Ascending aorta (tissue), 2 donors: ENCODE data around the gene GNG13. TPM values are rescaled to one million over a fixed set of nuclear protein-coding genes. Genes with fewer than 3 reads are reported as not detected.

Experiments
- DNase-seq, 2 donors: peaks; one replicate each; pipeline ENCODE4 v3.0.0-alpha.2; 2019; ENCODE audit warnings: low spot score in 2 of 2
- H3K27ac ChIP-seq, 2 donors: fragments of 200-600 bp; sonication (generic); one replicate each; pipeline ENCODE4 v1.5.1; 2016 to 2017; ENCODE audit warnings: mild to moderate bottlenecking in 1 of 2
- H3K27me3 ChIP-seq: fragments of 200-600 bp; sonication (generic); one replicate; pipeline ENCODE4 v1.5.1; 2017
- H3K36me3 ChIP-seq, 2 donors: fragments of 200-600 bp; sonication (generic); one replicate each; pipeline ENCODE4 v1.5.1; 2016
- H3K4me1 ChIP-seq, 2 donors: fragments of 200-600 bp; sonication (generic); one replicate each; pipeline ENCODE4 v1.5.1; 2016 to 2017; ENCODE audit warnings: mild to moderate bottlenecking in 1 of 2
- H3K4me3 ChIP-seq, 2 donors: fragments of 200-600 bp; sonication (generic); one replicate each; pipeline ENCODE4 v1.5.1; 2016 to 2017; ENCODE audit warnings: mild to moderate bottlenecking in 1 of 2
- H3K9me3 ChIP-seq, 2 donors: fragments of 200-600 bp; sonication (generic); one replicate each; pipeline ENCODE4 v1.5.1; 2016
- intact Hi-C: fragments of 100-400 bp; cut with DNase I; formaldehyde crosslinking; loops from one replicate; pipeline ENCODE4 v1.15.1; 2023
- total RNA-seq: library from RNA; depleted of rRNA; stranded (reverse); fragments of >200 nt; gene quantifications from one replicate; pipeline ENCODE4 v1.1.0, GENCODE V29; 2016
- TF ChIP-seq, protein P1 (sequence below), 3 experiments: fragments of 200-600 bp in 2 of 3; fragments of 450-650 bp in 1 of 3; sonication (generic) in 2 of 3; IDR thresholded peaks; one replicate each; pipeline ENCODE4 v1.5.1; 2016 to 2019; ENCODE audit warnings: antibody characterized with exemption in 3 of 3, mild to moderate bottlenecking in 1 of 3, moderate library complexity in 1 of 3

The GNG13 gene
- total RNA-seq, 1 donor from 2014 or later: not detected

DNA sequence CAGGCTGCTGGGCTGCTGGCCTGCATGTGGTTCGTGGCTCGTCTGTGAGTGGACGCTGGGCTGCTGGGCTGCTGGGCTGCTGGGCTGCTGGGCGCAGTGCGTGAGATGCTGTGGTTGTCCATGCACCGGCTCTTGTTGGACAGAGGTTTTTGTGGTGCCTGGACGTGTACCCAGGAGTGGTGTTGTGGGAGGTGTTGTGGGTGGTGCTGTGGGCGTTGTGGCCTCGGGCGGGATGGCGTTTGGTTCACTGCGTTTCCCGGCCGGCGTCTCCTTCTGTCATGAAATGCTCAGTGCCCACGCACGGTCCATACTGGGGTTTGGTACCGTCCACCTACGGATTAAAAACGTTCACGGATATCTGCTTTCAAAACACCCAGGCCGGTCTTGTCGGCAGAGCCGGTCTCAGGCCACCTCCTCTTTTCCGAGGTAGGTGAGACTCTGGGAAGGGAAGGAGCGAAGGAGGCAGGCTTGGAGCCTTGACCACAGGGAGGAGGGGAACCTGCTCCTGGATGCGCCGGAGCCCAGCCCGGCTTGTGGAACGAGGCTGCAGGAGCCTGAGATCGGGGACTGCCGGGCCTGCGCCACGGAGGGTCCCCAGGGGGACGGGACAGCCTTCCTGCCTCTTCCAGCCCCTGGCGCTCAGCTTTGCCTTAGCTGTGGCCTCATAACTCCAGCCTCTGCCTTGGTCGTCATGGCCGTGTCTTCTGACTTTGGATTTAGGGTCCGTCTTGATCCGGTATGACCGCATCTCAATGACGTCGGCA is 29.8 kb upstream of the GNG13 start:
- Histone ChIP-seq H3K9me3 (peaks cover 3% of the 10 kb centered on the region in 2 donors), H3K4me1 (peaks cover 0 to under 1% of the 10 kb centered on the region in 2 donors)
- no peak for DNase-seq

GRCh38 chr16:828891-829290 is 28.4 kb upstream of the GNG13 start:
- no peaks in the 10 kb centered on the region for H3K9me3 ChIP-seq
- H3K27ac ChIP-seq: no peak overlapping the region
- H3K4me1 ChIP-seq: peaks cover 0 to 5% of the 10 kb centered on the region in 2 donors
- peaks cover 2% of the 10 kb centered on the region for H3K27me3 ChIP-seq
- H3K4me3 ChIP-seq: no peak overlapping the region
- H3K36me3 ChIP-seq: no peaks in the 10 kb centered on the region
- TF ChIP-seq, protein P1, sequence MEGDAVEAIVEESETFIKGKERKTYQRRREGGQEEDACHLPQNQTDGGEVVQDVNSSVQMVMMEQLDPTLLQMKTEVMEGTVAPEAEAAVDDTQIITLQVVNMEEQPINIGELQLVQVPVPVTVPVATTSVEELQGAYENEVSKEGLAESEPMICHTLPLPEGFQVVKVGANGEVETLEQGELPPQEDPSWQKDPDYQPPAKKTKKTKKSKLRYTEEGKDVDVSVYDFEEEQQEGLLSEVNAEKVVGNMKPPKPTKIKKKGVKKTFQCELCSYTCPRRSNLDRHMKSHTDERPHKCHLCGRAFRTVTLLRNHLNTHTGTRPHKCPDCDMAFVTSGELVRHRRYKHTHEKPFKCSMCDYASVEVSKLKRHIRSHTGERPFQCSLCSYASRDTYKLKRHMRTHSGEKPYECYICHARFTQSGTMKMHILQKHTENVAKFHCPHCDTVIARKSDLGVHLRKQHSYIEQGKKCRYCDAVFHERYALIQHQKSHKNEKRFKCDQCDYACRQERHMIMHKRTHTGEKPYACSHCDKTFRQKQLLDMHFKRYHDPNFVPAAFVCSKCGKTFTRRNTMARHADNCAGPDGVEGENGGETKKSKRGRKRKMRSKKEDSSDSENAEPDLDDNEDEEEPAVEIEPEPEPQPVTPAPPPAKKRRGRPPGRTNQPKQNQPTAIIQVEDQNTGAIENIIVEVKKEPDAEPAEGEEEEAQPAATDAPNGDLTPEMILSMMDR (IDR thresholded peaks at IDR 0.05): no peak
- DNase-seq: no peak
- intact Hi-C loops: no loop called here

More for the DNA sequence above, 29.8 kb upstream of the GNG13 start:
- Histone ChIP-seq H3K27ac (no peak overlapping the region), H3K27me3 (no peaks in the 10 kb centered on the region), H3K4me3 (no peak overlapping the region), H3K36me3 (no peaks in the 10 kb centered on the region)
- TF ChIP-seq, protein P1 (IDR thresholded peaks at IDR 0.05): no peak
- intact Hi-C loops: no loop called here

GRCh38 chr16:827513-827912 is 27.0 kb upstream of the GNG13 start:
- Histone ChIP-seq H3K4me3 (no peak overlapping the region), H3K9me3 (no peaks in the 10 kb centered on the region), H3K36me3 (no peaks in the 10 kb centered on the region), H3K4me1 (peaks cover 0 to 5% of the 10 kb centered on the region in 2 donors), H3K27ac (no peak overlapping the region), H3K27me3 (peaks cover 5% of the 10 kb centered on the region)
- no peak for DNase-seq
- intact Hi-C loops: no loop called here
- TF ChIP-seq, protein P1 (IDR thresholded peaks at IDR 0.05): no peak

- H3K27ac ChIP-seq: no peak overlapping the region
Observed at GRCh38 chr16:825341-826061, 25.0 kb upstream of the GNG13 start.

GRCh38 chr16:824601-825000 is 24.1 kb upstream of the GNG13 start:
- DNase-seq: no peak
- Histone ChIP-seq H3K4me3 (no peak overlapping the region), H3K36me3 (no peaks in the 10 kb centered on the region), H3K27me3 (peaks cover 5% of the 10 kb centered on the region), H3K4me1 (peaks cover 0 to 5% of the 10 kb centered on the region in 2 donors), H3K9me3 (no peaks in the 10 kb centered on the region), H3K27ac (no peak overlapping the region)
- intact Hi-C loops: no loop called here
- TF ChIP-seq, protein P1 (IDR thresholded peaks at IDR 0.05): no peak

More at GRCh38 chr16:825341-826061, 25.0 kb upstream of the GNG13 start:
- Histone ChIP-seq H3K9me3 (no peaks in the 10 kb centered on the region), H3K4me1 (peaks cover 0 to 5% of the 10 kb centered on the region in 2 donors), H3K4me3 (no peak overlapping the region), H3K36me3 (no peaks in the 10 kb centered on the region), H3K27me3 (peaks cover 5% of the 10 kb centered on the region)
- no peak for DNase-seq
- intact Hi-C loops: no loop called here
- TF ChIP-seq, protein P1 (IDR thresholded peaks at IDR 0.05): no peak
